GM18526 (cell line): ENCODE results near the gene MAGEB17.

Experiments
- POLR2A ChIP-seq: IDR thresholded peaks from 3 replicates; pipeline ENCODE4 v1.6.1; 2011; ENCODE audit not compliant: insufficient read length; ENCODE audit errors: extremely low read depth

Gene MAGEB17

DNA sequence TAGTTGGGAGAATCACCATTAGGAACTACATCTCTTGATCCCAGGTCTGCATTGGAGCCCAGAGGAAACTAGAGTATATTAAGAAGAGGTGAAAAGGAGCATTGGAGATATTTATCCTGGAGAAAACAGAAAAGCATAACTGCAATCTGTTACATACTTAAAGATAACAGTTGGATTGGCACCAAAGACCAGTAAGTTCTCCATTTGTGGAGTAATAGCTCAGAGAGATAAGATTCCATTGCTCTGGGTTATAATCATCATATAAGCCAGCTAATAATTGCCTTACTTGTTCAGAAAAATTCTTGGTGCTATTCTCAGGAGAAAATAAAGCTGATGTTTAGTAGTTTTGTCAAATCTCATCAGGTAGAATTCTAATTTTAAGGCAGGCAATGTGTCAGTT, 23.3 kb upstream of the MAGEB17 start:
- TF ChIP-seq POLR2A = no peak

DNA sequence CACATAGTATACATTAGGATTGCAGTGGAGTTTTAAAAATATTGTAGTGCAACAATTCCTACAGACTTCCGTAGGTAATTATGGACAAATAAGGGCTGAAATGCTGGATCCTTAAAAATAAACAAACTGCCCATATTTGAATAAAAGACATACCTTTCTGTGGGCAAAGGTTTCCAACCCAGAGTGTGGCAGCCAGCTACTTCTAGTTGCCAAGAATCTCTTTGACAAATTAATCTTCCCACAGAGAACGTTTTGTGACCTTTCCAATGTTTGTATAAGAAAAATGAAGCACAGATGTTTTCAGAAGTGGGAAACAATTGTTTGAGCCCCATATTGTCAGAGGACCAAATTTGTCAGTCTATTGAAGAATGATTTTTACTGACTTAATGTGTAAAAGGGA, 22.9 kb upstream of the MAGEB17 start:
- no peak for TF ChIP-seq POLR2A

DNA sequence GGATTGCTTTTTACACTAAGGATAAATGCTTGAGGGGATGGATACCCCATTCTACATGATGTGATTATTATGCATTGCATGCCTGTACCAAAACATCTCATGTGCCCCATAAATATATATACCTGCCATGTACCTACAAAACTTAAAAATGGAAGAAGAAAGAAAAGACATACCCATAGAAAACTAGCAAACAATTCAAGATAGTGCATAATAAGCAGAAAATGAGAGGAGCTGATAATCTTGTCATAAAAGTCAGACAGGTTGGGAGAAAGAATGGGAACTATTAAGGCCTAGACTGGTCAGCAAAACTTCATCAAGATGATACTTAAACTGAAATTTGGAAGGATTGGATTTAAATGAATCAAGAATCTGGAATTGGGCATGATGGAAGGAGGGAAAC, 21.6 kb upstream of the MAGEB17 start:
- no peak for TF ChIP-seq POLR2A

DNA sequence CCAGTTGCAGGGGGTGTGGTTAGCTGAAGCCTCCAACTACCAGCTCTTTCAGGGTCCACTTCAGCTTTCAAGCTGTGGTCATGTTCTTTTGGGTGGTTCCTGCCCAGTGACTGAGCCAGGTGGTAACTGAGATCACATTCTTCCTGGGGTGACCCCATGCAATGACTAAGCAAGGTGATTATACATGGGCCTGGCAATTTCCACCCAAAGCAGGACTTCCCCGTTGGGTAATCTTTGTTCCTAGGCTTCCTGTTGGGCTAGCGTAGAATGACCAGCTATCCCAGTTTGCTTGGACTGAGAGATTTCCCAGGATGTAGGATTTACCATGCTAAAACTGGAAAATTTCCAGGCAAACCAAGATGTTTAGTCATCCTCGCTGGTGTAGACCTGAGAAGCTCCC, 18.4 kb upstream of the MAGEB17 start:
- TF ChIP-seq POLR2A = no peak

DNA sequence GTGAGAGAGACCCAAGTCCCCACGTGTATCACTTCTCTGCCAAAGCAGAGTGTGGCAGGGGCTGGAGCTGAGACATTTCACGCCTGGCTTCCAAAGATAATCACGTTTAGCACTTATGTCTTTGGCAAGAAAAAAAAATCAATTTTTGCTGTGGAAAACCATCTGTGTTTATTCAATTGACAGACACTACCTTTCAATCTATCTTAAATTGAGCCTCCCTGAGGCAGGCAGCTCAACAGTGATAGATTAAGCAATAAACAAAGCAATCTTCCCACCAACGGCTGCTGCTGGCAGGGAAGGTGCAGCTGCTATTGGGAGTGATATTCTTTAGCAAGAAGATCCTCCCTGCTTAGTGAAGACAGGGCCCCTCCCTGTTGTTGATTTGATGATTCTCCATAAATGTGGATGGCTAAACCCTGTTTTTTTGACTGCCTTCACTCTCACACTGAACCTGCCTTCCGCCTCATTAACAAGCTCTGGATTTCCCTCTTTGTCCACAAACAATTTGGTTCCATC, 11.6 kb upstream of the MAGEB17 start:
- no peak for TF ChIP-seq POLR2A

DNA sequence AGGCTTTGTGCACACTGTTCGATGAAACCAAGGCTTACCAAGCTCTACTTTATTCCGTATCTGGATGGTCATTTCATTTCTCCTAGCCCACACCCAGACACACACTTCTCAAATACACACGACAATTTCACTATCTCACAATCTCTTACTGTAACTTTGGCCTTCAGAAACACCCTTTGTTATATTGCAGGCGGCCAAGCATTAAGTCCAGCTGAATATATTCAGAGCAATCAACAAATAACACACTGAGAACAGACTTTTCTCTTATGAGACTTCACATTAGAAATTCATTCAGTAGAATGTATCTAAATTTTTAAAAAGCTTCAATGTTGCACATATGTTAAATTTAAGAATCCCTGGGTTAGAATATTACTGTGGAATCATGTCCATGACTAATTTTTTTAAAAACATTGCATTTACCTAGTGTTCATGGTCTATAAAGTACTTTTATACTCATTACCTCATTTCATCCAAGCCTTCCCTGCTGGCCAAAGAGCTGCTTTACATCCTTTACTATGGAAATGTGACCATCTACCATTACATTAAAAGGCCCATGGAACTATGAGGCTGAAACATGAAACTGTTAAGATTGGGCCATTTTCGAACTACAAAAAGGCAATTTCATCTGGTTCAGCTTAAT, 10.5 kb upstream of the MAGEB17 start:
- no peak for TF ChIP-seq POLR2A

DNA sequence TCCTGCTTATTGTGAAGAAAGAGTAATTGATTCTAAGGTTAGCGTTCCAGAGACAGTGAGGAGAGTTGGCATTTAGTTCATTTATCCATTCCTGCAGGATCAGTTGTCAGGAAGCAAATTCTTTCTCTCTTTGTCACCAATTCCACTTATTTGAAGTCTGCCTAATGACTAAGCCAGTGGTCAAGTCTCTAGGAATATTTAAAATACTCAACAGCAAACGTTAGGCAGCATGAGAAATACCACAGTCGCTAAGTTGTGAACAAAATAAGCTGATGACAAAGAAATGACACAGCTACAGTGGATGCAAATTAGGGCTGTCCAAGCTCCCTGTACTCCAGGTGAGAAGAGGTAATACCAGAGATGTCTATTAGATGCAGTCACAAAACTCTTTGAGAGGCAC, 6.6 kb upstream of the MAGEB17 start:
- no peak for TF ChIP-seq POLR2A

DNA sequence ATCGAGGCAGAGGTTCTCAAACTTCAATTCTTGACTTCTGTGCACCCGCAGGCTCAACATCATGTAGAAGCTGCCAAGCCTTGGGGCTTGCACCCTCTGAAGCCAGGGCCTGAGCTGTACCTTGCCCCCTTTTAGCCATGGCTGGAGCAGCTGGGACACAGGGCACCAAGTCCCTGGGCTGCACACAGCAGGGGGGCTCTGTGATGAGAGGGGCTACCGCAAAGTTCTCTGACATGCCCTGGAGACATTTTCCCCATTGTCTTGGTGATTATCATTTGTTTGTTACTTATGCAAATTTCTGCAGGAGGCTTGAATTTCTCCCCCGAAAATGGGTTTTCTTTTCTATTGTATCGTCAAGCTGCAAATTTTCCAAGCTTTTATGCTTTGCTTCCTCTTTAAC, 4.9 kb upstream of the MAGEB17 start:
- no peak for TF ChIP-seq POLR2A

DNA sequence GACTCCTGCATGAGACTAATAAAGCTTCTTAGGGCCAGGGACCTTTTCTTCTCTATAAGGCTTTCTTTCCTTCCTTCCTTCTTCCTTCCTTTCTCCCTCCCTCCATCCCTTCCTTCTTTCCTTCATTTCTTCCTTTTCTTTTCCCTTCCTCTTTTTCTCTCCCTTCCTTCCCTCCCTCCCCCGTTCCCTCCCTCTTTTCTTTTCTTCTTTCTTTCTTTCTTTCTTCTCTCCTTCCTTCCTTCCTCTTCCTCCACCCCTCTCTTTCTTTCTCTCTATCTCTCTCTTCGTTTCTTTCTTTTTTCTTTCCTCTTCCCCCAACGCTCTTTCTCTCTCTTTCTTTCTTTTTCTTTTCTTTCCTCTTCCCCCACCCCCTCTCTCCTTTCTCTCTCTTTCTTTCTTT, 2.5 kb upstream of the MAGEB17 start:
- TF ChIP-seq POLR2A = no peak

DNA sequence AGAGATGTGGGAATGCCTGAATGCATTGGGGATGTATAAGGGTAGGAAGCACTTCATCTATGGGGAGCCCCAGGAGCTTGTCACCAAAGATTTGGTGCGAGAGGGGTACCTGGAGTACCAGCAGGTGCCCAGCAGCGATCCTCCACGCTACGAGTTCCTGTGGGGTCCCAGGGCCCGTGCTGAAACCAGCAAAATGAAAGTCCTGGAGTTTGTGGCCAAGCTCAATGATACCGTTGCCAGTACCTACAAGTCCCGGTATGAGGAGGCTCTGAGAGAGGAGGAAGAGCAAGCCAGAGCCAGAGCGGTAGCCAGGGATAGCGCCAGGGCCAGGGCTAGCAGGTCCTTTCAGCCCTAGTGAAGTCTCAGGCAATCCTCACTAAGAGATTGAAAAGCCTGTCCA, 3.8 kb downstream of the MAGEB17 start:
- TF ChIP-seq POLR2A = no peak

DNA sequence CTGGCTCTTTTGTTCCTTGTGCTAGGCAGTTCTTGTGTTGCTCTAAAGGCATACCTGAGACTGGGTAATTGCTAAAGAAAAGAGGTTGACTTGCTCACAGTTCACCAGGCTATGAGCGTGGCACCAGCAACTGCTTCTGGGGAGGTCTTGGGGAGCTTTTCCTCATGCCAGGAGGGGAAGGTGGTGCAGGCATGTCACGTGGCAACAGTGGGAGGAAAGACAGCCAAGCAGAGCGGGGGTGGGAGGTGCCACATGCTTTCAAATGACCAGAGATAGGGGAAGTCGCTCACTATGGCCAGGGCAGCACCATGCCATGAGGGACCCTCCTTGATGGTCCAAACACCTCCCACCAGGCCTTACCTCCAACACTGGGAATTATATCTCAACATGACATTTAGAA, 4.7 kb downstream of the MAGEB17 start:
- TF ChIP-seq POLR2A = no peak

DNA sequence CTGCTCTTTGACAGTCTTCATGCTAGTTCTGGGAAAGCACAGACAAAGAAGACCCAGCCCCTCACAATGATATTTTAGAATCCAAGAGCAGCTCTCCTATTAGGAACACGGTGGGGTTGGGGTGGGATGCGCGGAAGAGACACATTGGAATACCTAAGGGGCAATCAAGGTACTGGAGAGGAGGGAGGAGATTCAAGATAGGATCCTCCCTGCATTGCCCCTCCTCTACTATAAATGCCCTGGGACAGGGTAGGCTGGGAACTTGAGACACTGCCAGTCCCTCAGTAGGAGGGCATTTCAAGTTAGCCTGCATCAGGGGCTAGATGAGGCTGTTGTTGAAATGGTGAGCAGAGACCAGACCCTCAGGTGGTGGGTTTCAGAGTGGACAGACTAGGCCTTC, 5.1 kb downstream of the MAGEB17 start:
- no peak for TF ChIP-seq POLR2A

DNA sequence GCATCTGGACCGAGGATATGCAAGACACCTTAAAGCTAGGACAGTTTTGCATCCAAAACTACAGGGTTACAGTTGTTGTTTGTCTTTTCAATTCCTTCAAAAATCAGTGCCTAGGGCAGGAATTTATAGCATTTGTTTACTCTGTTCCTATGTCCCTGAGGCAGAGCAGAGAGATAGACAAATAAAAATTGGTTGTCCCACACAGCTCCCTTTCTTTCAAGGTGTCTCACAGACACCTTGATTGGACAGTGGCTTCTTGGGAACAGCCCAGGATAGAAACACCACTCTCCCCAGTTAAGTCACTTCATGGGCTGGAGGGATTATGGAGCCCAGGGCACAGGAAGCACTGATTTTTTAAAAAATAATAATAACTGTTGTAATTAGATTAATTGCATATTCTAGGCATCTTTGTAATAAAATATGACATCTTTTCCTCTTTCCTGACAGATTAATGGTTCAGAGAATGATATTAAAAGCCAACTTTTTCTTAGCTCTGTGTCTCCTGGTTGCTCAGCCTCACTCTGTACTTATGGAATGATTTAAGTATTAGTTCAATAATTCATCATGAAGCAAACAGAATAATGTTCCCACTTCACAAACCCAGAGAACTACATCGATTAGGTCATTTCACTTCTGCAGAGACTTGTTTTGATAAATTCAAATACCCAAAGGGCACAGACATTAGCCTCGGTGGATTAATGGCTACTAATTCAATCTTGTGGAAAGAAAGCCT, 8.2 kb downstream of the MAGEB17 start:
- TF ChIP-seq POLR2A = no peak

DNA sequence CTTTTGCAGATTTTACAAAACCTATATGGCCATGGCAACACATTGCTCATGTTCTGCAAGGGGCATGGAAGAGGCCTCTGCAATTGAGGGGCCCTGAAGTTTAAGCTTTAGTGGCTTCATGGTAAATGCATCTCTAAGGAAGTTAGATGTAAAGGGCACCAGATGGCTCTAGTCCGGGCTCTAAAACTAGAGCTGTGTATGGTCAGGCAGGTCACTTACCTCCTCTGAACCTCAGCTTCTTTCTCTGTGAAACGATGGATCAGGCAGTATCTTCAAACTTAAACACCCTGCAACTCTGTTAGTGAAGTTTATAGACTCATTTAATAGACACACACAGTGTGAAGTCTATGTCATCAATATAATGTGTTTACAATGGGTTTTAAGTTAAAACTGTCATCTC, 10.0 kb downstream of the MAGEB17 start:
- TF ChIP-seq POLR2A = no peak

DNA sequence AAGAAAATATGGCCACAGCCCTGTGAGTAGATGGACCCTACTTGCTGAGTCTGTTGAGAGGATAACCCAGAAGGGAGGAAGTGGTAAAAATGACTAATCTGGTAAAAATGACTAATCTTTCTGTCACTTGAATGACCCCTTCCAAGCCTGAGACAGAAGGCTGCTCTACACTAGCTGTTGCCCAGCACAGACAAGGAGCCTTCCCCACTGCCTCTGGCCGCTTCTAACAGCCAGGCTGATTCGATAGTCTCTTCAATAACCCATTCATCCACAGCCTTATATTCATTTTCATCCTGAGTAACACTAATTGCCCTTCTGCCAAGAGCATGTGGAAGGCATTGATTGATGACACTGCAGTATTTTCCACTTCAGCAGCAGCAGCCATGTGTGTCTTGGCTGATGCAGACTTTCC, 18.4 kb downstream of the MAGEB17 start:
- TF ChIP-seq POLR2A = no peak

DNA sequence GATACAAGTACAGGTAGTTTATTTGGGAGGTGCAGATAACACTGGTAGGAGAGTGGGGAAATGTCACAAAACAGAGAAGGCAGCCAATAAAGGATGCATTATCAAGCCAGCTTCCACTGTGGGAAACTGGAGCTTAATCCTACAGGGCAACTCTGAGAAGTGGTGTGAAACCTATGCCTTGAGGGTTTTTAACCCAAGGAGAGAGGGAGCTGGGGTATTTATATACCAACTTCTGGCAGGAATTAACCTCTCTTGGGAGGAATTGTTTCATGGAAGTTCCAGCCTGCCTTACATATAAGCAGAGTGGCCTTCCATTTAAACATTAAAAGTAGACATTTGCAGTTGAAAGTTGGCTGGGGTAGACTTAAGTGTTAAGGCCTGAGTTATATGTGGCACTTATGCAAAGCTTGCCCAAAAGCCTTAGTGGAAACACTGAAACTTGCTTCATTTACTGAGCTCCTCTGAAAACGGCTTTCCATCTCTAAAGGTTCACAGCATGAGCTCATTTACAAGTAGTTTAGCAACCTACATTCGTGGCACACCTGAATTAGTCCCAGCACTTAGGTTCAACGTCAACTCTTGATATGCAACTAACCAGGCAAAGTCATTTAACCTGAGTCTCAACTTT, 19.2 kb downstream of the MAGEB17 start:
- no peak for TF ChIP-seq POLR2A
